GM19452 (cell line): ENCODE measurements around the gene GLP2R.

Source experiments
- ATAC-seq: cut with Tn5 transposase; IDR thresholded peaks from one replicate; pipeline ENCODE4 v1.9.1; 2021; ENCODE audit not compliant: unreplicated experiment

Gene GLP2R

DNA sequence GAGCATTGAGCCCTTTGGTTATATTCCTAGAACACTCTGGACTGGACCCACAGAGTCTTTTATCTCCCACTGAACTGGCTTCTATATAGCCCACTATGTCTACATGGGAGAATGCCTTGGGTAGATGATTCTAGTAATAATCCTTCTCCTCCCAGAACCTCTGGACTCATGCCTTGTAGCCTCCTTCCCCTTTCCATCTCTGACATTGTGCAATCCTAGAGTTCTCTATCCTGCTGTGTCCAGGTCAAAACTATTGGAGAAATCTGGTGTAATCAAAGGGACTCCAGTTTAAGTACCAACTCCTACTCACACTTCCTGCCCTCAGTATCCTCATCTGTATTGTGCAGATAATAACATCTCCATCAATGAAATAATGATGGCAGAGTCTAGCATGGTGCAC lies 70.2 kb downstream of the GLP2R start:
- no peak for ATAC-seq

DNA sequence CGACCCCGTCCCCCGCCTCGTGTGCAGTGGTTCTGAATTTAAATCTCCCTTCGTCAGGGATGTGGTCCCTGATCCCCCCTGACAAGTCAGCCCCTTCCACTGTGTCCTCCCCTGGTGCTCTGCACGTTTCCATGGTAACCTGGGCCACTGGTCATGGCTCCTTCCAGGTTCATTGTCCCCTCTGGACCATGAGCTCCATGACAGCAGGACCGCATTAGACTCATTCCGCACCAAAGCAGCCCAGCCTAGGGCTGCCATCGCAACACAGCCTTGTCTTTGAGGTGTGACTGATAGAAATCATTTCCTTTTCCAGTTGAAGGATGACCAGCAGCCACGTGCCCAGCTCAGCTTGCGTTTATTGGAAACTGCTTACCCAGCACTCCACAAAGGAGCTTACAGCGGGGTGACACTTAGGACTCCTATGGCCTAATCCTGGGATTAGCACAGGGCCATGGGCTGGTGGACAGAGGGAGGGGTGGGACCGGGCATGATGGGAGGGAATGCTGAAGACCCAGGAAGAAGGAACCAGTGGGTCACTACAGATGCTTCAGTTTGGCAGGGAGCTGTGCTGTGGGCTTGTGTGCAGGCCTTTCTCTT lies 71.7 kb downstream of the GLP2R start:
- no peak for ATAC-seq

GRCh38 chr17:9898812-9899211 lies 73.1 kb downstream of the GLP2R start:
- ATAC-seq: no peak

DNA sequence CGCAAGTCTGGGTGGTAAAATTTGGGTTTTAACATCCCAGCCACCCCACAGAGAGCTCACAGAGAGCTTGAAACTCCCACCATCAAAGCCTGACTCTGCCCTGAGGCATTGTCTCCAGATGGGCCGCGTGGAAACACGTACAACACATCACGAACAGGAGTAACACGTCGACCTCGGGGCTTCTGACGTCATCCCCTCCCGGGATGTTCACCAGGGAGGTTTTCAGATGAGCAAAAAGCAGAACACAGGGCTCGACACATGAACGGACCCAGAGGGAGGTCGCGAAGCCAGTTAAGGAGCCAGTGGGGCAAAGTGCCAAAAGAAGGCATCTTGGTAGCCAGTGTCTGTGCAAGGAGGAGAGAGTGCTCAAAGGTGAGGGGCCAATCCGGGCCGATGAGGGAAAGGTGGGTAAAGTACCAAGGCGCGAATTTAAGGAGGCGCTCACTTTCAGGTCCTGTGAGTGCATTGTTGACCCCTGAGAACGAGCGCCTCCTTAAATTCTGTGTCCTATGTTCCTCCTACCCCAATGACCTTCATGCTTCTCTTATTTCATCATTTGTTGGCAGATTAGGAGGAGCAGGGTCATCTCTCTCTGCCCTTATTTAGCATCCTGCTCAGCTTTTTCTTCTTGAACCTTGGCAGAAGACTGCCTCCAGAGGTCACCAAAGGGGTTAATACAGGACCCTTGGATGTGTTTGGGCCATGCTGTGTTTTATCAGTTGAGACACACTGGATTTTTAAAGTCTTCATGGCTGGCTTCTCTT lies 73.7 kb downstream of the GLP2R start:
- no peak for ATAC-seq

DNA sequence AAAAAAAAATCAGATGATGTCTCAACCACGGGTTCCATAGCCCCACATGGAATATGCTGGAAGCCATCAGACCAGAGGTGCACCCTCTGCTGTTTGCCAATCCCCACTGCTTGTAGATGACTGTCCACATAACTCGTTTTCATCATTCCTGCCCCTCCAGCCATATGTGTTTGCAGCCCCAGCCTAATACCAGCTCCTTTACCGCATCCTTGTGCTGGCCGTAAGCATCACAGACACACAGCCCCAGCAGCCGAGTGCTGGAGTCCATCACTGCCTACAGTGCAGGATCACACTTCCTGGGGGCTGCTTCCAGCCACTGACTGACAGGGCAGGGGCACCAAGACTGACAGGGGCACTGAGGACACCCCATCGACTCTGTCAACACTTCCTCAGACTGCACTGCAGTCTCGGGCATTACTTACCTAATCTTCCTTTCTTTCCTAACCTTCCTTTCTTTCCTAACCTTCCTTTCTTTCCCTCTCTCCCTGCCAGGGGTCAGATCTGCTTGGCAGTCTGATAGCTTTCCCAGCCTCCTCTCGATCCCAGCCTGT lies 74.4 kb downstream of the GLP2R start:
- ATAC-seq: no peak

DNA sequence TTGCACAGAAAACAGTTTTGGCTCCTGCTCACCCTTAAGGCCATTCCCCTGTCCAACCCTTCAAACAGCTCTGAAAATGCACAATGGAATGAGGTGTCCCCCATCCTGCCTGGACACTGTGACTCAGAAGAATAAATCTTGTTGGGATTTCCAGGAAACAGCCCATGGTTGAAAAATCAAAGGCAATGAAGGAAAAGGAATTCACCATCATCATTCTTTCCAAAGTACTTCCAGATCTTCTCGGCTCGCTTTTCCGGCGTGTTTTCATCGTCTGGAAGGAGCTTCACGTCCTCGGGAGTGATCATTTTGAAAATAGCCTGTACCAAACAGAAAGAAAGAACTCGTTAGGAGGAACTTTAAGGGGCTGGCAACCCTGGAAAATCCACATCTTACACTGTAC lies 75.1 kb downstream of the GLP2R start:
- no peak for ATAC-seq

DNA sequence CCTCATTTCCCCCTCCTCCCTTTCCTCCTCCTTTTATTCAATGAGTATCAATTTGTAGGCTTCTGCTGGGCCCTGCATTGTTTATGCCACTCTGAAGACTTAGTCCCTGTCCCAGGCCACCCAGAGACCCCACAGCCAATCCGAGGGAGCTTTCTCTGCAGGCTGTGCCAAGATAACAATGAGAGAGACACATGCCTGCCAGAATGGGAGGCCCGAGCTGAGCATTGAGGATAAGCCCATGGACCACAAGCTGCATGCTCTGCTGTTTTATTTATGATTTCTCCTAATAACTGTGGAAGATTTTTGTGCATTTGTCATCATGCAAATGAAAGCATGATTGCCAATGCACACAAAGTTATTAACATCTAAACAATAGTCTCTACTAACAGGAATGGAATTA lies 76.4 kb downstream of the GLP2R start:
- no peak for ATAC-seq

DNA sequence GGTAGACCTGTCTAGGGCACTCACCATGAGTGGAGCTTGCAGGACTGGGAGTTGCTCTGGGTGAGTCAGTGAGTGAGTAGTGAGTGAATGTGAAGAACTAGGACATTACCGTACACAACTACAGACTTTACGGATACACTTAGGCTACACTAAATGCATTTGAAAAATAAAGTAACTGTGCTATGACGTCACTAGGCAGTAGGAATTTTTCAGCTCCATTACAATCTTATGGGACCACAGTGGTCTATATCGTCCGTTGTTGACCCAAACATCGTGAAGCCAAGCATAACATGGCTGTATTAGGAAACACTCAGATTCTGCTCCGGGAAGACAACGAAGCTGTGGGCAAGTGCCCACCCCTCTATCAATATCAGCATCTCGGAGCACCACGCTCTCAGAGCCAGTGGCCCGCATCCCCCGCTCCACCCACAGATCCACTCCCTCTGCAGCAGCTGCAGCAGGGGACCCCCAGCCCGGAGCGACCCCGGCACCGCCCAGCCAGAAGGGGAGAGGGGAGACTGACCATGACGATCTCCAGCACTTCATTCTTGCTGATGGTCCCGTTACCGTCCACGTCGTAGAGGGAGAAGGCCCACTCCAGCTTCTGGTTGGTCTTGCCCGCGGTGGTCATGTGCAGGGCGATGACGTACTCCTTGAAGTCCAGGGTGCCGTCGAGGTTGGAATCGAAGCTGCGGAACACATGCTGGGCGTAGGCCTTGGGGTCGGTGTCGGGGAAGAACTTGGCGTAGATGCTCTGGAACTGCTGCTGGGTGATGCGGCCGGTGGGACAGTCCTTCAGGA lies 78.8 kb downstream of the GLP2R start:
- no peak for ATAC-seq

- ATAC-seq: no peak
These were observed 79.3 kb downstream of the GLP2R start, which contains the start of gene RCVRN for GRCh38 chr17:9905078-9905415. TSS of gene RCVRN (minus strand) at chr17:9905271. CDS start at chr17:9905180, 91 bp downstream.

DNA sequence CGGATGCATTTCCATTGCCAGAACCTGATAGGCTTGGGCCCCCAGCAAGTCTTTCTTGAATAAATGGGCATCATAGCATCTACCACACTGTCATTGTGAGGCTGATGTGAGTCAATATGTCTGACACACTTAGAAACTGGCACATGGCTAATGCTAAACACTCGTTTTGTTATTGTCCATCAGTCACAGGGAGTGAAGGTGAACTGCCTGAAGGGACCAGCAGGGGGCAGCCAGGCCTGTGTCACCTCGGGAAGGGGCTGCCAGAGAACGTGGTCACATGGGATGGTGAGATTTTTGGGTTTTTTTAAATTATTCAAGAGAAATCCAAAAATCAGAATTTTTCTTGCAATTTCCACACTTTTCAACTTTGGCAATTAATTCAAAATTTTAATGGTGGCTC lies 80.2 kb downstream of the GLP2R start:
- ATAC-seq: no peak

DNA sequence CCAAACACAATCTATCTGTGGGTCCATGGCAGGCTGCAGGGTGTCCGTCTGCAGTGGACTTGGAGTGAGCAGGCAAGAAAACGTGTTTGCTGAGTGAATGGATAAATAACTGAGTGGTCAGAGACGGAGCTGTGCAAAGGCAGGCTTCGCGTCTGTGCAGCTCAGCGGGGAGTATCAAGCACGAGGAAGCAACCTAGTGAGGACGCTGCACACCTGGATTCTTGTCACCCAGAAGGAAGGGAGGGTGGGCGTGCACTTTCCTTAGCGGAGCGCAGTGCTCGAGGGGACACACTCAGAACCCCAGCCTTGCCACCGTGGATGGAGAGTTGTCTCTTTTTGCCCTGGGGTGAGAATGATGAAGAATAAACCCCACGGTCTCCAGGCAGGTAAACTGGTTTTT lies 80.9 kb downstream of the GLP2R start:
- no peak for ATAC-seq

DNA sequence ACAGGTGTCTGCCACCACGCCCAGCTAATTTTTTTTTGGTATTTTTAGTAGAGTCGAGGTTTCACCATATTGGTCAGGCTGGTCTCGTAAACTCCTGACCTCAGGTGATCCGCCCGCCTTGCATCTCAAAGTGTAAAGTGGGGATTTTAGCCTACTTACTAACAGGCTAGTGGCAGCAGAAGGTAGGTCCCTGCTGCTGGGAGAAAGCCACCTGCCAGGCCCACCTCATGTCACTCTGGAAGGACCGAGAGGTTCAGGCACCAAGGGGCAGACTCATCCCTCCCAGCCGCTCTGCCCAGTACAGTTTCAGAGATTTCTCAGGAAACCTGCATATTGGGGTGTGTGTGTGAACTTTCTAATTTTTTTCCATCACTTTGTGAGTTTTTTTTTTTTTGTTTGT lies 81.4 kb downstream of the GLP2R start:
- no peak for ATAC-seq

- no peak for ATAC-seq
These were observed 82.3 kb downstream of the GLP2R start for GRCh38 chr17:9907883-9908648.

DNA sequence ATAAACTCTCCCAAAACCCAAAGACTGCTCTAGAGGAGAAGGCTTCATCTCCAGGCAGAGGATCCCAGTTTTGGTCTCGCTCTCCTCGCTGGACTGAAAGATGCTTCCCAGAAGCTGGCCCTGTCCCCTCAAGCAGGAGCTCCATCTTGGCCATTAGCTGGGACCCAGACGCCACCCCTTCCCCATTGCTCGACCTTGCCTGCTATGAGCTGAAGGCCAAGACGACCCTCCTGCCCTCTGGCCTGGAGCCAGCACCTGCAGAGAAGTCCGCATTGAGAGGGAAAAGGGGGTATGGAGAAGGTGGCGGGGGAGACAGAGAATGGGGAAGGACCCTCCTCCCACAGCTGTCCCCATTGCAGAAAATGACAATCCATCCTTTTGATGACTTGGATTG lies 82.9 kb downstream of the GLP2R start:
- ATAC-seq: no peak

DNA sequence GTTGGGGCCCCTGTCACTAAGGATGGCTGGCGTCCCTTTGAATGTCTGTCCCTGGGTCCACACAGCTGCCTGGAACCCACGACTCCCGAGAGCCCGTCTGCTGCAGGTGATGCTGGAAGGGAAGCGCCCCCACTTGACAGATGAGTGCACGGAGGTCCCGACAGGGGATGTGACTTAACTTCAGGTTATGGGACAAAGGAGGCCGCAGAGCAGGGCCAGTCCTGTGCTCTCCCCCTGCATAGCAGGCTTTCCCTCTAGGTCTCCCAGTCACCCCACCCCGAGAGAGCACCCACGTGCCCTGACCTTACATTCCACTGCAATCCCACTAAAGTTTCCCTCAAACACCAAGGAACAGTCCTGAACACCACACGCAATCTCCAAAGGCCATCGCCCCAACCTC lies 85.4 kb downstream of the GLP2R start:
- ATAC-seq: no peak

GRCh38 chr17:9912121-9913099 lies 86.7 kb downstream of the GLP2R start:
- ATAC-seq: no peak

DNA sequence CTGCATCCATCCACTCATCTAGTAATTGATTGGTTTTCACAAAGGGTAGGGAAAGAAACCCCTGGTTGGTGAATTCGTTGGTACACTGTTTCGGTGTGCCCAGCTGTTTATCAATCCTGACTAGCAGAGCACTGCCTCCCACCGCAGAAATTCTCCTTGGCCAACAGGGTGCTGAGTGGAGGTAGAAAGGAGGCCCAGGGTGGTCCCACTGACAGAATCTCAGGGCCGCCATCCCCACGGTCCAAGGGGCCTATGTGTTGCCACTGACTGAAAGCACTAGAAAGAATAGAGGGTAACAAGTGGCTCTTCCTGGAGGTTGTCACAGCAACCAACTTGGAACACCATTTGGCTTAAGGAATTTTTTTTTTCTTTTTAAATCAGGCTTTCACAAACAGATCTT lies 87.8 kb downstream of the GLP2R start:
- no peak for ATAC-seq

- ATAC-seq: no peak
These were observed 90.4 kb downstream of the GLP2R start for GRCh38 chr17:9916108-9916507.

GRCh38 chr17:9917131-9917530 lies 91.4 kb downstream of the GLP2R start:
- no peak for ATAC-seq

- no peak for ATAC-seq
These were observed 92.1 kb downstream of the GLP2R start for GRCh38 chr17:9917801-9918200.
